ENCODE results near the gene GPANK1. TPM values are rescaled to one million over a fixed set of nuclear protein-coding genes. Genes with fewer than 3 reads are reported as not detected.
A peak's percentile ranks its signal among the peaks of the same experiment; 100 is the strongest.

Gene GPANK1
- total and polyA plus RNA-seq, 2 of the 13 experiments (the other 11 are each of a cell fraction or from before 2014, with no cell fraction given): 15.4 to 22.8 TPM

DNA sequence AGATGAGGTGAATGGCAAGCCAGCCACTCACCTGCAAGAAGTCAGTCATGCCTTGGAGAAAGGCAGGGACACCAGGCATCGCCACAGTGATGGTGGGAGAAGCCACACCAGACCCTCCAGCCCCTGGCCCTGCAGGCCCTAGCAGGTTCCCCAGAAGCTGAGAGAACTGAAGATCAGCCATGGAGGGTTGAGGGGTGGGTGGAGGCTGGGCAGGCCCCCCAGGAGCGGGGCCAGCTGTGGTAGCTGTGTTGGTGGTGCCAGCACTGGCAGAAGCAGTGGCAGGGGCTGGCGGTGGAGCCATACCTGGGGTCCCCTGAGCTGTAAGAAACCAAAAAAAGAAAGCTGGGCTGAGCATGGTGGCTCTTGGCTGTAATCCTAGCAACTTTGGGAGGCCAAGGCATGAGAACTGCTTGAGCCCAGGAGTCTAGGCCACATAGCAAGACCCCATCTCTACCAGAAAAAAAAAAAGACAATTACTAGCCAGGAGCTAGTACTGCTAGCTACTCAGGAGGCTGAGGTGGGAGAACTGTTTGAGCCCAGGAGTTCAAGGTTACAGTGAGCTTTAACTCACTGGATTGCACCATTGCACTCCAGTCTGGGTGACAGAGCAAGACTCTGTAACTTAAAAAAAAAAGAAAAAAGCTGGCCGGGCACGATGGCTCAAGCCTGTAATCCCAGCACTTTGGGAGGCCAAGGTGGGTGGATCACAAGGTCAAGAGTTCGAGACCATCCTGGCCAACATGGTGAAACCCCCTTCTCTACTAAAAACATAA, 21.8 kb downstream of the GPANK1 start (continued):
- TF ChIP-seq, protein P1, sequence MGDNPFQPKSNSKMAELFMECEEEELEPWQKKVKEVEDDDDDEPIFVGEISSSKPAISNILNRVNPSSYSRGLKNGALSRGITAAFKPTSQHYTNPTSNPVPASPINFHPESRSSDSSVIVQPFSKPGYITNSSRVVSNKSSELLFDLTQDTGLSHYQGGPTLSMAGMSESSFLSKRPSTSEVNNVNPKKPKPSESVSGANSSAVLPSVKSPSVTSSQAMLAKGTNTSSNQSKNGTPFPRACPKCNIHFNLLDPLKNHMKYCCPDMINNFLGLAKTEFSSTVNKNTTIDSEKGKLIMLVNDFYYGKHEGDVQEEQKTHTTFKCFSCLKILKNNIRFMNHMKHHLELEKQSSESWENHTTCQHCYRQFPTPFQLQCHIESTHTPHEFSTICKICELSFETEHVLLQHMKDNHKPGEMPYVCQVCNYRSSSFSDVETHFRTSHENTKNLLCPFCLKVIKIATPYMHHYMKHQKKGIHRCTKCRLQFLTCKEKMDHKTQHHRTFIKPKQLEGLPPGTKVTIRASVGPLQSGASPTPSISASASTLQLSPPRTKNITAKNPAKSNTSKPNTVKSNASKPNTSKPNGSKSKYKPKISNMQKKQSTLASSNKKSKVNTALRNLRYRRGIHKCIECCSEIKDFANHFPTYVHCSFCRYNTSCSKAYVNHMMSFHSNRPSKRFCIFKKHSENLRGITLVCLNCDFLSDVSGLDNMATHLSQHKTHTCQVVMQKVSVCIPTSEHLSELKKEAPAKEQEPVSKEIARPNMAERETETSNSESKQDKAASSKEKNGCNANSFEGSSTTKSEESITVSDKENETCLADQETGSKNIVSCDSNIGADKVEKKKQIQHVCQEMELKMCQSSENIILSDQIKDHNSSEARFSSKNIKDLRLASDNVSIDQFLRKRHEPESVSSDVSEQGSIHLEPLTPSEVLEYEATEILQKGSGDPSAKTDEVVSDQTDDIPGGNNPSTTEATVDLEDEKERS (CRISPR knock-in tag; IDR thresholded peaks at IDR 0.05): no peak
- TF ChIP-seq, protein P2, sequence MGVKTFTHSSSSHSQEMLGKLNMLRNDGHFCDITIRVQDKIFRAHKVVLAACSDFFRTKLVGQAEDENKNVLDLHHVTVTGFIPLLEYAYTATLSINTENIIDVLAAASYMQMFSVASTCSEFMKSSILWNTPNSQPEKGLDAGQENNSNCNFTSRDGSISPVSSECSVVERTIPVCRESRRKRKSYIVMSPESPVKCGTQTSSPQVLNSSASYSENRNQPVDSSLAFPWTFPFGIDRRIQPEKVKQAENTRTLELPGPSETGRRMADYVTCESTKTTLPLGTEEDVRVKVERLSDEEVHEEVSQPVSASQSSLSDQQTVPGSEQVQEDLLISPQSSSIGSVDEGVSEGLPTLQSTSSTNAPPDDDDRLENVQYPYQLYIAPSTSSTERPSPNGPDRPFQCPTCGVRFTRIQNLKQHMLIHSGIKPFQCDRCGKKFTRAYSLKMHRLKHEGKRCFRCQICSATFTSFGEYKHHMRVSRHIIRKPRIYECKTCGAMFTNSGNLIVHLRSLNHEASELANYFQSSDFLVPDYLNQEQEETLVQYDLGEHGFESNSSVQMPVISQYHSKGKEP (CRISPR knock-in tag; IDR thresholded peaks at IDR 0.05): no peak
- TF ChIP-seq, protein P3, sequence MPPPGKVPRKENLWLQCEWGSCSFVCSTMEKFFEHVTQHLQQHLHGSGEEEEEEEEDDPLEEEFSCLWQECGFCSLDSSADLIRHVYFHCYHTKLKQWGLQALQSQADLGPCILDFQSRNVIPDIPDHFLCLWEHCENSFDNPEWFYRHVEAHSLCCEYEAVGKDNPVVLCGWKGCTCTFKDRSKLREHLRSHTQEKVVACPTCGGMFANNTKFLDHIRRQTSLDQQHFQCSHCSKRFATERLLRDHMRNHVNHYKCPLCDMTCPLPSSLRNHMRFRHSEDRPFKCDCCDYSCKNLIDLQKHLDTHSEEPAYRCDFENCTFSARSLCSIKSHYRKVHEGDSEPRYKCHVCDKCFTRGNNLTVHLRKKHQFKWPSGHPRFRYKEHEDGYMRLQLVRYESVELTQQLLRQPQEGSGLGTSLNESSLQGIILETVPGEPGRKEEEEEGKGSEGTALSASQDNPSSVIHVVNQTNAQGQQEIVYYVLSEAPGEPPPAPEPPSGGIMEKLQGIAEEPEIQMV (CRISPR knock-in tag; IDR thresholded peaks at IDR 0.05; ENCODE audit: low read depth): no peak
- TF ChIP-seq ZNF367 (CRISPR knock-in tag; IDR thresholded peaks at IDR 0.05; ENCODE audit: borderline replicate concordance): no peak
- no peak for TF ChIP-seq ZNF24 (IDR thresholded peaks at IDR 0.05)
- TF ChIP-seq SKI (IDR thresholded peaks at IDR 0.05; ENCODE audit: partially characterized antibody): peak; percentile 45
- TF ChIP-seq, protein P4, sequence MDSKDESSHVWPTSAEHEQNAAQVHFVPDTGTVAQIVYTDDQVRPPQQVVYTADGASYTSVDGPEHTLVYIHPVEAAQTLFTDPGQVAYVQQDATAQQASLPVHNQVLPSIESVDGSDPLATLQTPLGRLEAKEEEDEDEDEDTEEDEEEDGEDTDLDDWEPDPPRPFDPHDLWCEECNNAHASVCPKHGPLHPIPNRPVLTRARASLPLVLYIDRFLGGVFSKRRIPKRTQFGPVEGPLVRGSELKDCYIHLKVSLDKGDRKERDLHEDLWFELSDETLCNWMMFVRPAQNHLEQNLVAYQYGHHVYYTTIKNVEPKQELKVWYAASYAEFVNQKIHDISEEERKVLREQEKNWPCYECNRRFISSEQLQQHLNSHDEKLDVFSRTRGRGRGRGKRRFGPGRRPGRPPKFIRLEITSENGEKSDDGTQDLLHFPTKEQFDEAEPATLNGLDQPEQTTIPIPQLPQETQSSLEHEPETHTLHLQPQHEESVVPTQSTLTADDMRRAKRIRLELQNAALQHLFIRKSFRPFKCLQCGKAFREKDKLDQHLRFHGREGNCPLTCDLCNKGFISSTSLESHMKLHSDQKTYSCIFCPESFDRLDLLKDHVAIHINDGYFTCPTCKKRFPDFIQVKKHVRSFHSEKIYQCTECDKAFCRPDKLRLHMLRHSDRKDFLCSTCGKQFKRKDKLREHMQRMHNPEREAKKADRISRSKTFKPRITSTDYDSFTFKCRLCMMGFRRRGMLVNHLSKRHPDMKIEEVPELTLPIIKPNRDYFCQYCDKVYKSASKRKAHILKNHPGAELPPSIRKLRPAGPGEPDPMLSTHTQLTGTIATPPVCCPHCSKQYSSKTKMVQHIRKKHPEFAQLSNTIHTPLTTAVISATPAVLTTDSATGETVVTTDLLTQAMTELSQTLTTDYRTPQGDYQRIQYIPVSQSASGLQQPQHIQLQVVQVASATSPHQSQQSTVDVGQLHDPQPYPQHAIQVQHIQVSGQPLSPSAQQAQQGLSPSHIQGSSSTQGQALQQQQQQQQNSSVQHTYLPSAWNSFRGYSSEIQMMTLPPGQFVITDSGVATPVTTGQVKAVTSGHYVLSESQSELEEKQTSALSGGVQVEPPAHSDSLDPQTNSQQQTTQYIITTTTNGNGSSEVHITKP (CRISPR knock-in tag; IDR thresholded peaks at IDR 0.05; ENCODE audit: low read depth): peak; percentile 49
- TF ChIP-seq, protein P5, sequence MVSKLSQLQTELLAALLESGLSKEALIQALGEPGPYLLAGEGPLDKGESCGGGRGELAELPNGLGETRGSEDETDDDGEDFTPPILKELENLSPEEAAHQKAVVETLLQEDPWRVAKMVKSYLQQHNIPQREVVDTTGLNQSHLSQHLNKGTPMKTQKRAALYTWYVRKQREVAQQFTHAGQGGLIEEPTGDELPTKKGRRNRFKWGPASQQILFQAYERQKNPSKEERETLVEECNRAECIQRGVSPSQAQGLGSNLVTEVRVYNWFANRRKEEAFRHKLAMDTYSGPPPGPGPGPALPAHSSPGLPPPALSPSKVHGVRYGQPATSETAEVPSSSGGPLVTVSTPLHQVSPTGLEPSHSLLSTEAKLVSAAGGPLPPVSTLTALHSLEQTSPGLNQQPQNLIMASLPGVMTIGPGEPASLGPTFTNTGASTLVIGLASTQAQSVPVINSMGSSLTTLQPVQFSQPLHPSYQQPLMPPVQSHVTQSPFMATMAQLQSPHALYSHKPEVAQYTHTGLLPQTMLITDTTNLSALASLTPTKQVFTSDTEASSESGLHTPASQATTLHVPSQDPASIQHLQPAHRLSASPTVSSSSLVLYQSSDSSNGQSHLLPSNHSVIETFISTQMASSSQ (IDR thresholded peaks at IDR 0.05; ENCODE audit: low read depth): no peak
- TF ChIP-seq, protein P5 (CRISPR knock-in tag; IDR thresholded peaks at IDR 0.05; ENCODE audit: borderline replicate concordance): no peak
- TF ChIP-seq ZKSCAN1 (IDR thresholded peaks at IDR 0.05; ENCODE audit: low read length): no peak
- TF ChIP-seq ZNF678 (CRISPR knock-in tag; IDR thresholded peaks at IDR 0.05): no peak

Data from HepG2 (cell line).